ENCODE results near the gene SEPTIN5. TPM values are rescaled to one million over a fixed set of nuclear protein-coding genes. Genes with fewer than 3 reads are reported as not detected.

Gene SEPTIN5
- total and polyA plus RNA-seq, 2 experiments from 2014 or later, result 4.3 to 17.2 TPM

DNA sequence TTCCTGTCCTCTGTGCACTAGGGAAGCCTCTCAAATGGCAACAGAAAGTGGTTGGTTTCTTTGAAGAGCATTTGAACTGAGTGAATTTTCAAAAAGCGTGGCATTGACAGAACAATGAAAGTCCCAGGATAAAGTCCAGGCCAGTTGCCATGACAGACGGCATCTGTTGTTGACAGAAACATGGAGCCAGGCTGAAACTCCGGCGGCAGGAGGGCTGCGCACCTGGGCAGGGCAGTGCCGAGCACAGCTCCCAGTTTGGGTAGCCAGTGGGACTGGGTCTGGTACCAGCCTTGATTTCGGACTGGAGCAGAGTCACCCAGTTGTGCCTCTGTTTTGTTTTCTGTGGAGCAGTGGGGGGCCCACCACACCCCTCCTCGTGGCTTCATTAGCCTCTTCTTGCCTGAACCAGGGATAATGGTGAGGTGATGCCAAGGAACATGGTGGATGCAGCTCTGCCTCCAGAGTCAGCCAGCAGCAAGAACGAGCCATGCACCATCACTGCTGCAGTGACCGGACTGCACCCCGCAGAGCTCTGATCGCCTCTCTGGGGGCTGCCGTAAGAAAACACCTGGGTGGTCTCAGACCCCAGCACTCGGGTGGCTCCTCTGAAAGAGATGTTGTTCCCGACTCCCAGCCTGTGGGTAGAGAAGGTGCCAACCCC, 9.8 kb upstream of the SEPTIN5 start:
- Histone ChIP-seq H3K79me2 (replicated peaks; ENCODE audit: insufficient read depth) (no peaks in the 10 kb centered on the region), H3K9me2 (ENCODE audit: insufficient read depth) (no peaks in the 10 kb centered on the region), H3K27me3 (ENCODE audit: insufficient read depth) (no peaks in the 10 kb centered on the region), H3K4me2 (peak overlapping the region; percentile 46), H3F3A (replicated peaks; ENCODE audit: low read depth) (0 out of 2 replicates have a peak, but pooled peaks cover 3% of the 10 kb centered on the region), H3K27ac (ENCODE audit: low read depth) (no peak overlapping the region), H3K36me3 (ENCODE audit: insufficient read depth) (no peaks in the 10 kb centered on the region), H4K20me1 (replicated peaks; ENCODE audit: insufficient read depth) (no peaks in the 10 kb centered on the region), H3K4me3 (no peak overlapping the region), H2AFZ (peak overlapping the region; percentile 70; the same call in 1 of the 2 replicates), H3K4me1 (ENCODE audit: insufficient read depth) (peaks cover 22% of the 10 kb centered on the region)
- TF ChIP-seq ZNF114 (CRISPR knock-in tag; IDR thresholded peaks at IDR 0.05), result no peak
- TF ChIP-seq, protein P1, sequence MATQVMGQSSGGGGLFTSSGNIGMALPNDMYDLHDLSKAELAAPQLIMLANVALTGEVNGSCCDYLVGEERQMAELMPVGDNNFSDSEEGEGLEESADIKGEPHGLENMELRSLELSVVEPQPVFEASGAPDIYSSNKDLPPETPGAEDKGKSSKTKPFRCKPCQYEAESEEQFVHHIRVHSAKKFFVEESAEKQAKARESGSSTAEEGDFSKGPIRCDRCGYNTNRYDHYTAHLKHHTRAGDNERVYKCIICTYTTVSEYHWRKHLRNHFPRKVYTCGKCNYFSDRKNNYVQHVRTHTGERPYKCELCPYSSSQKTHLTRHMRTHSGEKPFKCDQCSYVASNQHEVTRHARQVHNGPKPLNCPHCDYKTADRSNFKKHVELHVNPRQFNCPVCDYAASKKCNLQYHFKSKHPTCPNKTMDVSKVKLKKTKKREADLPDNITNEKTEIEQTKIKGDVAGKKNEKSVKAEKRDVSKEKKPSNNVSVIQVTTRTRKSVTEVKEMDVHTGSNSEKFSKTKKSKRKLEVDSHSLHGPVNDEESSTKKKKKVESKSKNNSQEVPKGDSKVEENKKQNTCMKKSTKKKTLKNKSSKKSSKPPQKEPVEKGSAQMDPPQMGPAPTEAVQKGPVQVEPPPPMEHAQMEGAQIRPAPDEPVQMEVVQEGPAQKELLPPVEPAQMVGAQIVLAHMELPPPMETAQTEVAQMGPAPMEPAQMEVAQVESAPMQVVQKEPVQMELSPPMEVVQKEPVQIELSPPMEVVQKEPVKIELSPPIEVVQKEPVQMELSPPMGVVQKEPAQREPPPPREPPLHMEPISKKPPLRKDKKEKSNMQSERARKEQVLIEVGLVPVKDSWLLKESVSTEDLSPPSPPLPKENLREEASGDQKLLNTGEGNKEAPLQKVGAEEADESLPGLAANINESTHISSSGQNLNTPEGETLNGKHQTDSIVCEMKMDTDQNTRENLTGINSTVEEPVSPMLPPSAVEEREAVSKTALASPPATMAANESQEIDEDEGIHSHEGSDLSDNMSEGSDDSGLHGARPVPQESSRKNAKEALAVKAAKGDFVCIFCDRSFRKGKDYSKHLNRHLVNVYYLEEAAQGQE (IDR thresholded peaks at IDR 0.05; ENCODE audit: unreplicated experiment), result no peak
- no peak for TF ChIP-seq STAT1 (IDR thresholded peaks at IDR 0.05; ENCODE audit: unreplicated experiment)
- TF ChIP-seq, protein P2, sequence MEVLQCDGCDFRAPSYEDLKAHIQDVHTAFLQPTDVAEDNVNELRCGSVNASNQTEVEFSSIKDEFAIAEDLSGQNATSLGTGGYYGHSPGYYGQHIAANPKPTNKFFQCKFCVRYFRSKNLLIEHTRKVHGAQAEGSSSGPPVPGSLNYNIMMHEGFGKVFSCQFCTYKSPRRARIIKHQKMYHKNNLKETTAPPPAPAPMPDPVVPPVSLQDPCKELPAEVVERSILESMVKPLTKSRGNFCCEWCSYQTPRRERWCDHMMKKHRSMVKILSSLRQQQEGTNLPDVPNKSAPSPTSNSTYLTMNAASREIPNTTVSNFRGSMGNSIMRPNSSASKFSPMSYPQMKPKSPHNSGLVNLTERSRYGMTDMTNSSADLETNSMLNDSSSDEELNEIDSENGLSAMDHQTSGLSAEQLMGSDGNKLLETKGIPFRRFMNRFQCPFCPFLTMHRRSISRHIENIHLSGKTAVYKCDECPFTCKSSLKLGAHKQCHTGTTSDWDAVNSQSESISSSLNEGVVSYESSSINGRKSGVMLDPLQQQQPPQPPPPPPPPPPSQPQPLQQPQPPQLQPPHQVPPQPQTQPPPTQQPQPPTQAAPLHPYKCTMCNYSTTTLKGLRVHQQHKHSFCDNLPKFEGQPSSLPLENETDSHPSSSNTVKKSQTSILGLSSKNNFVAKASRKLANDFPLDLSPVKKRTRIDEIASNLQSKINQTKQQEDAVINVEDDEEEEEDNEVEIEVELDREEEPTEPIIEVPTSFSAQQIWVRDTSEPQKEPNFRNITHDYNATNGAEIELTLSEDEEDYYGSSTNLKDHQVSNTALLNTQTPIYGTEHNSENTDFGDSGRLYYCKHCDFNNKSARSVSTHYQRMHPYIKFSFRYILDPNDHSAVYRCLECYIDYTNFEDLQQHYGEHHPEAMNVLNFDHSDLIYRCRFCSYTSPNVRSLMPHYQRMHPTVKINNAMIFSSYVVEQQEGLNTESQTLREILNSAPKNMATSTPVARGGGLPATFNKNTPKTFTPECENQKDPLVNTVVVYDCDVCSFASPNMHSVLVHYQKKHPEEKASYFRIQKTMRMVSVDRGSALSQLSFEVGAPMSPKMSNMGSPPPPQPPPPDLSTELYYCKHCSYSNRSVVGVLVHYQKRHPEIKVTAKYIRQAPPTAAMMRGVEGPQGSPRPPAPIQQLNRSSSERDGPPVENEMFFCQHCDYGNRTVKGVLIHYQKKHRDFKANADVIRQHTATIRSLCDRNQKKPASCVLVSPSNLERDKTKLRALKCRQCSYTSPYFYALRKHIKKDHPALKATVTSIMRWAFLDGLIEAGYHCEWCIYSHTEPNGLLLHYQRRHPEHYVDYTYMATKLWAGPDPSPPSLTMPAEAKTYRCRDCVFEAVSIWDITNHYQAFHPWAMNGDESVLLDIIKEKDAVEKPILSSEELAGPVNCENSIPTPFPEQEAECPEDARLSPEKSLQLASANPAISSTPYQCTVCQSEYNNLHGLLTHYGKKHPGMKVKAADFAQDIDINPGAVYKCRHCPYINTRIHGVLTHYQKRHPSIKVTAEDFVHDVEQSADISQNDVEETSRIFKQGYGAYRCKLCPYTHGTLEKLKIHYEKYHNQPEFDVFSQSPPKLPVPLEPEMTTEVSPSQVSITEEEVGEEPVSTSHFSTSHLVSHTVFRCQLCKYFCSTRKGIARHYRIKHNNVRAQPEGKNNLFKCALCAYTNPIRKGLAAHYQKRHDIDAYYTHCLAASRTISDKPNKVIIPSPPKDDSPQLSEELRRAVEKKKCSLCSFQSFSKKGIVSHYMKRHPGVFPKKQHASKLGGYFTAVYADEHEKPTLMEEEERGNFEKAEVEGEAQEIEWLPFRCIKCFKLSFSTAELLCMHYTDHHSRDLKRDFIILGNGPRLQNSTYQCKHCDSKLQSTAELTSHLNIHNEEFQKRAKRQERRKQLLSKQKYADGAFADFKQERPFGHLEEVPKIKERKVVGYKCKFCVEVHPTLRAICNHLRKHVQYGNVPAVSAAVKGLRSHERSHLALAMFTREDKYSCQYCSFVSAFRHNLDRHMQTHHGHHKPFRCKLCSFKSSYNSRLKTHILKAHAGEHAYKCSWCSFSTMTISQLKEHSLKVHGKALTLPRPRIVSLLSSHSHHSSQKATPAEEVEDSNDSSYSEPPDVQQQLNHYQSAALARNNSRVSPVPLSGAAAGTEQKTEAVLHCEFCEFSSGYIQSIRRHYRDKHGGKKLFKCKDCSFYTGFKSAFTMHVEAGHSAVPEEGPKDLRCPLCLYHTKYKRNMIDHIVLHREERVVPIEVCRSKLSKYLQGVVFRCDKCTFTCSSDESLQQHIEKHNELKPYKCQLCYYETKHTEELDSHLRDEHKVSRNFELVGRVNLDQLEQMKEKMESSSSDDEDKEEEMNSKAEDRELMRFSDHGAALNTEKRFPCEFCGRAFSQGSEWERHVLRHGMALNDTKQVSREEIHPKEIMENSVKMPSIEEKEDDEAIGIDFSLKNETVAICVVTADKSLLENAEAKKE (CRISPR knock-in tag; IDR thresholded peaks at IDR 0.05), result no peak
- no peak for TF ChIP-seq CREB1 (CRISPR knock-in tag; IDR thresholded peaks at IDR 0.05; ENCODE audit: low read depth)
- TF ChIP-seq, protein P3, sequence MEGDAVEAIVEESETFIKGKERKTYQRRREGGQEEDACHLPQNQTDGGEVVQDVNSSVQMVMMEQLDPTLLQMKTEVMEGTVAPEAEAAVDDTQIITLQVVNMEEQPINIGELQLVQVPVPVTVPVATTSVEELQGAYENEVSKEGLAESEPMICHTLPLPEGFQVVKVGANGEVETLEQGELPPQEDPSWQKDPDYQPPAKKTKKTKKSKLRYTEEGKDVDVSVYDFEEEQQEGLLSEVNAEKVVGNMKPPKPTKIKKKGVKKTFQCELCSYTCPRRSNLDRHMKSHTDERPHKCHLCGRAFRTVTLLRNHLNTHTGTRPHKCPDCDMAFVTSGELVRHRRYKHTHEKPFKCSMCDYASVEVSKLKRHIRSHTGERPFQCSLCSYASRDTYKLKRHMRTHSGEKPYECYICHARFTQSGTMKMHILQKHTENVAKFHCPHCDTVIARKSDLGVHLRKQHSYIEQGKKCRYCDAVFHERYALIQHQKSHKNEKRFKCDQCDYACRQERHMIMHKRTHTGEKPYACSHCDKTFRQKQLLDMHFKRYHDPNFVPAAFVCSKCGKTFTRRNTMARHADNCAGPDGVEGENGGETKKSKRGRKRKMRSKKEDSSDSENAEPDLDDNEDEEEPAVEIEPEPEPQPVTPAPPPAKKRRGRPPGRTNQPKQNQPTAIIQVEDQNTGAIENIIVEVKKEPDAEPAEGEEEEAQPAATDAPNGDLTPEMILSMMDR (conservative IDR thresholded peaks at IDR 0.05; ENCODE audit: low read depth in 2 of 2), result no peak
- TF ChIP-seq EZH2 (IDR thresholded peaks at IDR 0.05; ENCODE audit: low read depth, unreplicated experiment), result no peak
- TF ChIP-seq, protein P4, sequence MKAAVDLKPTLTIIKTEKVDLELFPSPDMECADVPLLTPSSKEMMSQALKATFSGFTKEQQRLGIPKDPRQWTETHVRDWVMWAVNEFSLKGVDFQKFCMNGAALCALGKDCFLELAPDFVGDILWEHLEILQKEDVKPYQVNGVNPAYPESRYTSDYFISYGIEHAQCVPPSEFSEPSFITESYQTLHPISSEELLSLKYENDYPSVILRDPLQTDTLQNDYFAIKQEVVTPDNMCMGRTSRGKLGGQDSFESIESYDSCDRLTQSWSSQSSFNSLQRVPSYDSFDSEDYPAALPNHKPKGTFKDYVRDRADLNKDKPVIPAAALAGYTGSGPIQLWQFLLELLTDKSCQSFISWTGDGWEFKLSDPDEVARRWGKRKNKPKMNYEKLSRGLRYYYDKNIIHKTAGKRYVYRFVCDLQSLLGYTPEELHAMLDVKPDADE (IDR thresholded peaks at IDR 0.05), result no peak
- no peak for TF ChIP-seq ZNF331 (CRISPR knock-in tag; IDR thresholded peaks at IDR 0.05; ENCODE audit: low read depth)
- no peak for TF ChIP-seq POLR2AphosphoS5 (IDR thresholded peaks at IDR 0.05; ENCODE audit: low read depth)
- no peak overlapping the region; the same call in 2 of the 3 replicates for H3K4me3 Mint-ChIP-seq
- no peak for ATAC-seq
- no peak for DNase-seq (ENCODE audit: low spot score)
- peaks cover 27% of the 10 kb centered on the region for H3K4me1 Mint-ChIP-seq
- H3K36me3 Mint-ChIP-seq (ENCODE audit: low read depth), result no peaks in the 10 kb centered on the region
- no peaks in the 10 kb centered on the region for H3K9me3 Mint-ChIP-seq
- peaks cover 32% of the 10 kb centered on the region for H3K27me3 Mint-ChIP-seq (ENCODE audit: insufficient read depth, low read depth, poor library complexity)
- no peak overlapping the region; the same call in 1 of the 2 replicates for H3K27ac Mint-ChIP-seq
